ENCODE data around the gene STK39.

Gene STK39

GRCh38 chr2:168241746-168242145 is 5.6 kb downstream of the STK39 start:
- no peak for DNase-seq

- DNase-seq, result no peak
Observed at GRCh38 chr2:168241208-168241607, 6.2 kb downstream of the STK39 start.

GRCh38 chr2:168239281-168239680 is 8.1 kb downstream of the STK39 start:
- DNase-seq, result no peak

- no peak for DNase-seq
Observed at GRCh38 chr2:168237741-168238140, 9.7 kb downstream of the STK39 start.

GRCh38 chr2:168234407-168235085 is 12.8 kb downstream of the STK39 start:
- DNase-seq, result no peak

- DNase-seq, result no peak
Observed at GRCh38 chr2:168233726-168234406, 13.5 kb downstream of the STK39 start.

GRCh38 chr2:168233166-168233565 is 14.2 kb downstream of the STK39 start:
- DNase-seq, result no peak

- DNase-seq, result no peak
Observed at GRCh38 chr2:168231609-168232241, 15.7 kb downstream of the STK39 start.

- DNase-seq, result no peak
Observed at GRCh38 chr2:168230389-168230788, 17.0 kb downstream of the STK39 start.

- DNase-seq, result no peak
Observed at GRCh38 chr2:168224346-168224745, 23.0 kb downstream of the STK39 start.

- DNase-seq, result no peak
Observed at GRCh38 chr2:168222088-168222487, 25.3 kb downstream of the STK39 start.

GRCh38 chr2:168220965-168221819 is 26.2 kb downstream of the STK39 start:
- DNase-seq, result no peak

GRCh38 chr2:168217920-168218319 is 29.5 kb downstream of the STK39 start:
- DNase-seq, result no peak

- DNase-seq, result no peak
Observed at GRCh38 chr2:168216351-168217005, 30.9 kb downstream of the STK39 start.

- no peak for DNase-seq
Observed at GRCh38 chr2:168215813-168216212, 31.6 kb downstream of the STK39 start.

GRCh38 chr2:168212866-168213265 is 34.5 kb downstream of the STK39 start:
- no peak for DNase-seq

- no peak for DNase-seq
Observed at GRCh38 chr2:168212167-168212566, 35.2 kb downstream of the STK39 start.

GRCh38 chr2:168211664-168212163 is 35.7 kb downstream of the STK39 start:
- DNase-seq, result no peak

- DNase-seq, result no peak
Observed at GRCh38 chr2:168210895-168211570, 36.4 kb downstream of the STK39 start.

GRCh38 chr2:168210216-168210894 is 37.0 kb downstream of the STK39 start:
- no peak for DNase-seq

- no peak for DNase-seq
Observed at GRCh38 chr2:168208652-168209051, 38.7 kb downstream of the STK39 start.

All from cortex of kidney (tissue), 1 donor.